A673 (cell line): Measurements from ENCODE around the gene PDE11A. TPM values are rescaled to one million over a fixed set of nuclear protein-coding genes. Genes with fewer than 3 reads are reported as not detected.

Experiments
- BruUV-seq: library from RNA; stranded (reverse); fragments of 400-500 nt; replicated peaks from 2 replicates; lab custom pipeline; 2021; lab: Mats Ljungman, UMichigan
- CTCF ChIA-PET: fragments of 300-600 bp; sonication (Branson Sonifier 250); formaldehyde crosslinking; loops from one replicate; lab custom pipeline; 2022; ENCODE audit warnings: antibody characterized with exemption; lab: Charles Lee
- POLR2A ChIA-PET: fragments of 300-600 bp; sonication (Branson Sonifier 250); formaldehyde crosslinking; loops from one replicate; lab custom pipeline; 2022; ENCODE audit warnings: antibody characterized with exemption; ENCODE audit not compliant: low non-redundant PET; lab: Charles Lee
- DNase-seq: peaks from one replicate; pipeline ENCODE4 v3.0.0-alpha.2; 2015; ENCODE audit warnings: low spot score
- H3K27ac ChIP-seq: fragments of 200-600 bp; sonication (generic); 2 replicates; pipeline ENCODE4 v1.5.1; 2016; ENCODE audit warnings: mixed run types, low read depth, mild to moderate bottlenecking, mixed read lengths, antibody characterized with exemption, low read length; ENCODE audit not compliant: poor library complexity, severe bottlenecking
- H3K27me3 ChIP-seq: fragments of 200-600 bp; sonication (generic); replicated peaks from 2 replicates; pipeline ENCODE4 v1.6.1; 2017; ENCODE audit warnings: mixed run types, low read depth, mild to moderate bottlenecking, mixed read lengths, antibody characterized with exemption, low read length; ENCODE audit not compliant: insufficient read depth, poor library complexity
- H3K36me3 ChIP-seq: fragments of 200-600 bp; sonication (generic); 2 replicates; pipeline ENCODE4 v1.6.1; 2016; ENCODE audit warnings: mixed run types, mild to moderate bottlenecking, mixed read lengths, antibody characterized with exemption, low read length; ENCODE audit not compliant: insufficient read depth, poor library complexity, severe bottlenecking
- H3K4me1 ChIP-seq: fragments of 200-600 bp; sonication (generic); 2 replicates; pipeline ENCODE4 v1.6.1; 2017; ENCODE audit warnings: mixed run types, mild to moderate bottlenecking, mixed read lengths, antibody characterized with exemption, low read length; ENCODE audit not compliant: insufficient read depth, poor library complexity, severe bottlenecking
- H3K4me3 ChIP-seq: fragments of 200-600 bp; sonication (generic); 2 replicates; pipeline ENCODE4 v1.5.1; 2016; ENCODE audit warnings: low read depth, mixed run types, mild to moderate bottlenecking, mixed read lengths, low read length; ENCODE audit not compliant: poor library complexity, severe bottlenecking
- H3K9me3 ChIP-seq: fragments of 200-600 bp; sonication (generic); 2 replicates; pipeline ENCODE4 v1.6.1; 2016; ENCODE audit warnings: mixed run types, low read depth, mild to moderate bottlenecking, mixed read lengths, antibody characterized with exemption, low read length; ENCODE audit not compliant: poor library complexity, severe bottlenecking
- EZH2 ChIP-seq: fragments of 200-600 bp; sonication (generic); IDR thresholded peaks from 2 replicates; pipeline ENCODE4 v1.6.1; 2017; ENCODE audit warnings: borderline replicate concordance, low read depth, mild to moderate bottlenecking, mixed read lengths, antibody characterized with exemption, low read length; ENCODE audit not compliant: poor library complexity, severe bottlenecking
- intact Hi-C: fragments of 100-400 bp; cut with micrococcal nuclease; formaldehyde crosslinking; loops from one replicate; pipeline ENCODE4 v1.10.0; 2022; ENCODE audit not compliant: unreplicated experiment
- total RNA-seq: library from RNA; stranded (reverse); gene quantifications from 2 replicates; pipeline ENCODE4 v1.2.3, GENCODE V29; 2021
- TF ChIP-seq, protein P1 (sequence below): fragments of 300-800, 200-600 bp; sonication (generic); conservative IDR thresholded peaks from 2 replicates; pipeline ENCODE4 v1.5.1; 2017; ENCODE audit warnings: low read depth, mild to moderate bottlenecking, antibody characterized with exemption, low read length, moderate library complexity, mixed read lengths

The PDE11A gene
- total RNA-seq, 1 experiment from 2014 or later: not detected

DNA sequence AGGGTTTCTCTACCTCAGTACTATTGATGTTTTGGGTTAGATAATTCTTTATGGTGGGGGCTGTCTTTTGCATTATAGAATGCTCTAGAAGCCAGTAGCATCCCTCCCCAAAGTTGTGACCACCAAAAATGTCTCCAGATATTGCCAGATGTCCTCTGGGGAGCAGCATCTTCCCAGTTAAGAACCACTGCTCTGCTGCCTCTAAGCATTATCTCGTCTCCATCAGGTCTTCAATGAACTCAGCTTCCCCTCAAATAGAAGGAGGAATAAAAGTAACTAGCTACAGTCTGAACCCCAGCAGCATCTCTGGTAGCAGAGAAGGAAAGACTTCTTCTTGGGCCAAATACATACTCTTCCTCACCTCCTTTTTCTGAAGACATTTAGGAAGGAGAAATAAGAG, 435.9 kb downstream of the PDE11A start:
- POLR2A ChIA-PET: no interaction called here
- H3K4me1 ChIP-seq: peaks cover 8% of the 10 kb centered on the region
- intact Hi-C loops: no loop called here
- CTCF ChIA-PET: no interaction called here
- H3K27ac ChIP-seq: no peak overlapping the region
- no TSS peak for BruUV-seq
- DNase-seq: no peak
- H3K9me3 ChIP-seq: no peaks in the 10 kb centered on the region
- H3K4me3 ChIP-seq: no peak overlapping the region
- H3K27me3 ChIP-seq: no peaks in the 10 kb centered on the region
- H3K36me3 ChIP-seq: no peaks in the 10 kb centered on the region
- TF ChIP-seq, protein P1, sequence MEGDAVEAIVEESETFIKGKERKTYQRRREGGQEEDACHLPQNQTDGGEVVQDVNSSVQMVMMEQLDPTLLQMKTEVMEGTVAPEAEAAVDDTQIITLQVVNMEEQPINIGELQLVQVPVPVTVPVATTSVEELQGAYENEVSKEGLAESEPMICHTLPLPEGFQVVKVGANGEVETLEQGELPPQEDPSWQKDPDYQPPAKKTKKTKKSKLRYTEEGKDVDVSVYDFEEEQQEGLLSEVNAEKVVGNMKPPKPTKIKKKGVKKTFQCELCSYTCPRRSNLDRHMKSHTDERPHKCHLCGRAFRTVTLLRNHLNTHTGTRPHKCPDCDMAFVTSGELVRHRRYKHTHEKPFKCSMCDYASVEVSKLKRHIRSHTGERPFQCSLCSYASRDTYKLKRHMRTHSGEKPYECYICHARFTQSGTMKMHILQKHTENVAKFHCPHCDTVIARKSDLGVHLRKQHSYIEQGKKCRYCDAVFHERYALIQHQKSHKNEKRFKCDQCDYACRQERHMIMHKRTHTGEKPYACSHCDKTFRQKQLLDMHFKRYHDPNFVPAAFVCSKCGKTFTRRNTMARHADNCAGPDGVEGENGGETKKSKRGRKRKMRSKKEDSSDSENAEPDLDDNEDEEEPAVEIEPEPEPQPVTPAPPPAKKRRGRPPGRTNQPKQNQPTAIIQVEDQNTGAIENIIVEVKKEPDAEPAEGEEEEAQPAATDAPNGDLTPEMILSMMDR: peak; percentile 23; the same call in 1 of the 2 replicates
- no peak for TF ChIP-seq EZH2

DNA sequence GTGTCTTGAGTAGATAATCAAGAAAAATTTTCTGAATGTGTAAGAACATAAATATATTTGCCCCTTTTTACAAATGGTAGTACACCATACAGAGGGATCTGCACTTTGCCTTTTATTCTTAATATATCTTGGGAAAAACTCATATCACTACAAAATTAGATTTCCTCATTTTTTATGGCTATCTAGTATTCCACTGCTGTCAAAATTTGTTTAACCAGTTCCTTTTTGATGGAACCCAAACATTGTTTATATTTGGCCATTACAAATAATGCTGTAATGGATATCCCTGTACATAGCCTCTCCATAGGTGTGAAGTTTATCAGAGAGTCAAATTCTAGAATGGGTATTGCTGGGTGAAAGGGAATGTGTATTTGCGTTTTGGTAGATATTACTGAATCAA, 436.9 kb downstream of the PDE11A start:
- peaks cover 8% of the 10 kb centered on the region for H3K4me1 ChIP-seq
- intact Hi-C loops: no loop called here
- H3K36me3 ChIP-seq: no peaks in the 10 kb centered on the region
- no peak overlapping the region for H3K27ac ChIP-seq
- no peaks in the 10 kb centered on the region for H3K9me3 ChIP-seq
- no peak overlapping the region for H3K4me3 ChIP-seq
- TF ChIP-seq EZH2: no peak
- TF ChIP-seq, protein P1: no peak
- DNase-seq: no peak
- no TSS peak for BruUV-seq
- CTCF ChIA-PET: no interaction called here
- no peaks in the 10 kb centered on the region for H3K27me3 ChIP-seq
- POLR2A ChIA-PET: no interaction called here

DNA sequence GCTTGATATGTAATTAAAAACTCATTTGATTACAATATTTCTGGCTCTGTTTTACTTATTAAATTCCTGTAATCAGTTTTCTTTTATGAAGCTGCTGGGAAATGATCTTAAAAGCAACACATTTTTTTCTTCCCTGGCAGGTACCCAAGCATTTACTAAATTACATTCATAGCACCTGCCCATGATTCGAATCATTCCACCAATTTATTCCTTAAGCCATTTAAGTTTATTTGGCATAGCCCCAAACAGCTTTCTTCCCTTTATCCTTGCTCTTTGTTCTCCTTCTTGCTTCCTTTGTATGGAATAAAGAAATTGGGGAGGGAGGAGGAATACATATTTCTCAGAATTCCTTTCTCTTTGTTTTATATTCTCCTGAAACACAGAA, 438.7 kb downstream of the PDE11A start:
- H3K4me1 ChIP-seq: peaks cover 8% of the 10 kb centered on the region
- no TSS peak for BruUV-seq
- H3K36me3 ChIP-seq: no peaks in the 10 kb centered on the region
- peak overlapping the region; percentile 36 for H3K4me3 ChIP-seq
- H3K27ac ChIP-seq: peak overlapping the region; percentile 61
- peak; percentile 27 for DNase-seq
- TF ChIP-seq, protein P1: no peak
- no peak for TF ChIP-seq EZH2
- intact Hi-C loops: no loop called here
- ChIA-PET CTCF (no interaction called here), POLR2A (no interaction called here)
- no peaks in the 10 kb centered on the region for H3K9me3 ChIP-seq
- H3K27me3 ChIP-seq: no peaks in the 10 kb centered on the region
